Kidney epithelial cell (primary cell): Measurements from ENCODE around the gene HIRIP3. TPM values are rescaled to one million over a fixed set of nuclear protein-coding genes. Genes with fewer than 3 reads are reported as not detected.

Source experiments
- DNase-seq: peaks from one replicate; pipeline ENCODE4 v3.0.0-alpha.2; 2010; ENCODE audit warnings: low read depth
- H3K27me3 ChIP-seq: 2 replicates; pipeline ENCODE4 v1.6.0; 2011; ENCODE audit warnings: low read length; ENCODE audit not compliant: control insufficient read depth, insufficient read depth
- H3K36me3 ChIP-seq: 2 replicates; pipeline ENCODE4 v1.5.1; 2011; ENCODE audit warnings: low read length; ENCODE audit not compliant: control insufficient read depth, insufficient read depth
- H3K4me3 ChIP-seq: 2 replicates; pipeline ENCODE4 v1.5.1; 2011; ENCODE audit warnings: low read depth, mild to moderate bottlenecking, control low read depth, low read length
- total RNA-seq: library from RNA; depleted of rRNA; stranded (reverse); fragments of >200 nt; gene quantifications from 2 replicates; pipeline ENCODE4 v1.2.3, GENCODE V29; 2015
- TF ChIP-seq, protein P1 (sequence below): IDR thresholded peaks from 2 replicates; pipeline ENCODE4 v1.5.1; 2011; ENCODE audit warnings: mild to moderate bottlenecking, moderate library complexity, low read length, control low read depth, inconsistent platforms; ENCODE audit not compliant: insufficient read depth, poor library complexity, severe bottlenecking

The HIRIP3 gene
- total RNA-seq, 1 donor from 2014 or later: 20.3 TPM

DNA sequence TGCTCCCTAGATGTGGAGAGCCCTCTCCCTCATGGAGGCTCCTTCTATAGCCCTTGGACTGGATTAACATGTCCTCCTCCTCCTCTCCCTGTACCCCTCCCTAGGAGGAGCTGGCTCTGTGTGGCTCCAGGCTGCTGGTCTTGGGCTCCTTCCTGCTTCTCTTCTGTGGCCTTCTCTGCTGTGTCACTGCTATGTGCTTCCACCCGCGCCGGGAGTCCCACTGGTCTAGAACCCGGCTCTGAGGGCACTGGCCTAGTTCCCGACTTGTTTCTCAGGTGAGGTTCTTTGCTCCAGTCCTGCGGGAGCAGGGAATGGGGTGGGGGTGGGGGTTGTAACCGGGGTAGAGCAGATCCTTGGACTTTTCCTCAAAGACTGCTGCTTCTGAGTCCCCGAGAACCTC, 24.1 kb downstream of the HIRIP3 start:
- TF ChIP-seq, protein P1, sequence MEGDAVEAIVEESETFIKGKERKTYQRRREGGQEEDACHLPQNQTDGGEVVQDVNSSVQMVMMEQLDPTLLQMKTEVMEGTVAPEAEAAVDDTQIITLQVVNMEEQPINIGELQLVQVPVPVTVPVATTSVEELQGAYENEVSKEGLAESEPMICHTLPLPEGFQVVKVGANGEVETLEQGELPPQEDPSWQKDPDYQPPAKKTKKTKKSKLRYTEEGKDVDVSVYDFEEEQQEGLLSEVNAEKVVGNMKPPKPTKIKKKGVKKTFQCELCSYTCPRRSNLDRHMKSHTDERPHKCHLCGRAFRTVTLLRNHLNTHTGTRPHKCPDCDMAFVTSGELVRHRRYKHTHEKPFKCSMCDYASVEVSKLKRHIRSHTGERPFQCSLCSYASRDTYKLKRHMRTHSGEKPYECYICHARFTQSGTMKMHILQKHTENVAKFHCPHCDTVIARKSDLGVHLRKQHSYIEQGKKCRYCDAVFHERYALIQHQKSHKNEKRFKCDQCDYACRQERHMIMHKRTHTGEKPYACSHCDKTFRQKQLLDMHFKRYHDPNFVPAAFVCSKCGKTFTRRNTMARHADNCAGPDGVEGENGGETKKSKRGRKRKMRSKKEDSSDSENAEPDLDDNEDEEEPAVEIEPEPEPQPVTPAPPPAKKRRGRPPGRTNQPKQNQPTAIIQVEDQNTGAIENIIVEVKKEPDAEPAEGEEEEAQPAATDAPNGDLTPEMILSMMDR: no peak
- no peak overlapping the region for H3K4me3 ChIP-seq
- no peaks in the 10 kb centered on the region for H3K36me3 ChIP-seq
- no peaks in the 10 kb centered on the region for H3K27me3 ChIP-seq
- no peak for DNase-seq

DNA sequence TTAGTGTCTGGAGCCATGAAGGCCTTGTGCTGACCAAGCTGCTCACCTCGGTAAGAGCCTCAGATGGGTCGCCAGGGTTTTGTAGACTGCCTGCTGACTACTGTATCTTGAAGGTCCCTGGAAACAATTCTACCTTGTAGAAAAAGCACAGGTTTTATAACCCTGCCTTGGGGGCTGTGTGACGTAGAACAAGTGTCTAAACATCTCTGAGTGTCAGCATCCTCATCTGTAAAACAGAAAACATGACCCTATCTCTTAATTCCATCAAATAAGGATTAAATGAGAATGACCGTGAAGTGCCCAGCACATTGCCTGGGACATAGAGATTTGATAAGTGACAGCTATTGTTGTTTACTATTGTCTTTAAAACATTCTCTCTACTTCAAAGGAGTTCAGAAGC, 27.2 kb downstream of the HIRIP3 start:
- DNase-seq: no peak
- Histone ChIP-seq H3K4me3 (no peak overlapping the region), H3K36me3 (no peaks in the 10 kb centered on the region), H3K27me3 (no peaks in the 10 kb centered on the region)
- TF ChIP-seq, protein P1: no peak

DNA sequence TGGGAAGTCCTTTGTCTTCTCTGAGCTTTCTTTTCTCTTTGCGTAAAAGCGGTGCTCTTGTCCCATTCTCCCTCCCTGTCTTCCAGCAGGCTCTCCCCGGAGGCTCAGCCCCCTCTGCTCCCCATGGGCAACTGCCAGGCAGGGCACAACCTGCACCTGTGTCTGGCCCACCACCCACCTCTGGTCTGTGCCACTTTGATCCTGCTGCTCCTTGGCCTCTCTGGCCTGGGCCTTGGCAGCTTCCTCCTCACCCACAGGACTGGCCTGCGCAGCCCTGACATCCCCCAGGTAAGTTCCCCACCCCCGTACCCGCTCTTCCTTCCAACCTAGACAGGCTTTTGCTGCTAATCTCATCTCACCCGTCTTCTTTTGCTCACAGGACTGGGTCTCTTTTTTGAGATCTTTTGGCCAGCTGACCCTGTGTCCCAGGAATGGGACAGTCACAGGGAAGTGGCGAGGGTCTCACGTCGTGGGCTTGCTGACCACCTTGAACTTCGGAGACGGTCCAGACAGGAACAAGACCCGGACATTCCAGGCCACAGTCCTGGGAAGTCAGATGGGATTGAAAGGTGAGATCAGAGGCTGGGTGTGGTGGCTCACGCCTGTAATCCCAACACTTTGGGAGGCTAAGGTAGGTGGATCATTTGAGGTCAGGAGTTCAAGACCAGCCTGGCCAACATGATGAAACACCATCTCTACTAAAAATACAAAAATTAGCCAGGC, 32.2 kb downstream of the HIRIP3 start:
- no peak overlapping the region for H3K4me3 ChIP-seq
- TF ChIP-seq, protein P1: no peak
- H3K36me3 ChIP-seq: no peaks in the 10 kb centered on the region
- no peaks in the 10 kb centered on the region for H3K27me3 ChIP-seq
- DNase-seq: no peak

DNA sequence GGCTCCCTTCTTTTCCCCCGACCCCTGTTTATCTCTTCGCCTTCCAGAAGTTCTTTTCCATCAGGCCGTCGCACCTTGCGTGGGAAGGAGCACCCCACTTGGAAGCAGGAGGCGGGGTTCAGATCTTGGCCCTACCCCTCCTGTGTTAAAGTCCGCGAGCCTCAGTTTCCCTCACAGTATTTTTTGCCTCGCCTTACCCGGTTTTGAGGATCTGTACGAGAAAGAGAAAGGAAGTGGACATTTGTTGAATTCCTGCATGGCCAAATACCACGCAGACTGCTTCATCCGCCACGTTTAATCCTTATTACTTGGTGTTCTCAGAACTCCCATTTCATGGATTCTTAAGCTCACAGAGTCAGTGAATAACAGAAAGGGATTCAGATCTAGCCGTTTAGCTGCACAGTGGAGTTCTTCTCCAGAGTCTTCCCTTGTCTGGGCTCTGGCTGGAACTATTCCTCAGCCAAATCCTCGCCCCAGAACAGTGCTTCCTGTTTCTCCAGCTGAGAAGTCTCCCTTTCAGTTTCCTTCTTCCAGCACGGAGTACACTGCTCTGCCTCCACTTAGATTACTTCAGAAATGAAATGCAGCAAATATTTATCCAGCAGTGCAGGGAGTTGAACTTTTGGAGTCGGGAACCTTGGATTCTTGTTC, 32.9 kb downstream of the HIRIP3 start:
- DNase-seq: no peak
- H3K4me3 ChIP-seq: peak overlapping the region; percentile 77
- TF ChIP-seq, protein P1: no peak
- H3K36me3 ChIP-seq: no peaks in the 10 kb centered on the region
- no peaks in the 10 kb centered on the region for H3K27me3 ChIP-seq

DNA sequence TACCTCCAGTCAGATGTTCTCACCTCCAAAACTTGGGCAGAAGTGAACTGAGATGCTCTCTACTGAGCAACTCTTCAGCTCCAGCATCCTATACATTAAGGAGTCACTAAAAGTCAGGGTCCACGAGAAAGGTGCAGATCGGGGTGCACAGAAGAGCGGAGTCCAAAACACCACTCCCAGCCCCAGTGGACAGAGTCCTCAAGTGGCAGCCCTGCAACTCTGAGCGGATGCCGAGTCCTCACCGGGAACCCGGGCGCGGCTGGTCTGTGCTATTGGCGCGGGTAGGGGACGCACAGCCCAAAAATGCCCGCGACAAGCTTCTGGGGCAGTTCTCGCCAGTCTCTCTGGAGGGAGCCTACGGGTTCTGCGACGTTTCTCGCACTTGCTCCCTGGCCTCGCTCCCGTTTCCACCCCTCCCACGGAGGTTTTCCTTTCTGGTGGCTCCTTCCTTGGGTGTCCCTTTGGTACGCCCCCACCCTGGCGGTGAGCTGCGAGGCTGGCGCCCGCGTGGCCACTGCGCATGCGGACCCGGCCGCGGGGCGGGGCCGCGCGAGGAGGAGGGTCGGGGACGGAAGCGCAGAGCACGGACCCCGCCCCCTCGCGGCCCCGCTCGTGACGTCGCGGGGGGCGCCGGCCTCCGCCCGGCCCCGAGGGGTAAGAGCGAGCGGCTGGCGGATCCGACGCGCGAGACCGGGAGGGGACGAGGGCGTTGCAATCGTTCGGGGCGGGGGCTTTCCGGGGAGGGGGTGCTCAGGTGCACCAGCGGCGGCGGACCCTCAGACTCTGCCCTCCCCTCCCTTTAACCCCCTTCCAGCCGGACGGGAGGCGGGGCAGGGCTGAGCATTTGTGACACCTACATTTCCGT, 33.7 kb downstream of the HIRIP3 start, which contains the start of gene TMEM219:
TSS of gene TMEM219 (plus strand) at position 601 of the 865 bp plus-strand sequence. CDS start 1,065 bp downstream, outside the sequence.
- Histone ChIP-seq H3K36me3 (no peaks in the 10 kb centered on the region), H3K27me3 (no peaks in the 10 kb centered on the region), H3K4me3 (peak within 1 kb of the TSS; percentile 77)
- no peak for DNase-seq
- TF ChIP-seq, protein P1: peak; percentile 26
